ENCODE results near the gene FYTTD1. TPM values are rescaled to one million over a fixed set of nuclear protein-coding genes. Genes with fewer than 3 reads are reported as not detected.
"Not testable (repeated sequence)": the region's sequence is repeated elsewhere in the genome, so short reads cannot be mapped to it uniquely, and the experiment has no call there.

The FYTTD1 gene
- total RNA-seq, 1 donor from 2014 or later, result 89.1 TPM

DNA sequence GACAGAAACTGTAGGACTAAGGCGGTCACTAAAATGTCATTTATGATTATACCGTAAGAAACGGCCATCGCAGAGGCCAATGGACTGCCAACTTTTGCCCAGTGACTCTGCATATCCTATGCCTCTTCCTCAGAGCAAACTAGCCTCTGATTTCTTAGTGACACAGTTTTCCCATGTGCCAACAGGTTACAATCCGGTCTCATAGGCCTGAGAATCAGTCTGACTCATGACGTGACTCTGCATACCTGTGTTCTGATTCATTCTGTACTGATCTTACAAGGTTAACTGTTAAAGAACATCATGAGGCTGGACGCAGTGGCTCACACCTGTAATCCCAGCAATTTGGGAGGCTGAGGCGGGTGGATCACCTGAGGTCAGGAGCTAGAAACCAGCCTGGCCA lies 30.8 kb upstream of the FYTTD1 start:
- Histone ChIP-seq H3K9ac (ENCODE audit: low read length) (peak overlapping the region; percentile 52), H3K4me3 (ENCODE audit: insufficient read depth, low read depth, low read length) (no peak overlapping the region), H3K36me3 (ENCODE audit: insufficient read depth, low read length) (no peaks in the 10 kb centered on the region), H3K27me3 (ENCODE audit: insufficient read depth, low read length) (no peaks in the 10 kb centered on the region), H3K79me2 (ENCODE audit: insufficient read depth, low read length) (peaks cover 24% of the 10 kb centered on the region), H3K27ac (ENCODE audit: low read depth, low read length) (peak overlapping the region; percentile 91), H3K9me3 (ENCODE audit: insufficient read depth, low read depth, low read length) (peaks cover 2% of the 10 kb centered on the region), H4K20me1 (ENCODE audit: insufficient read depth, low read length) (no peaks in the 10 kb centered on the region), H3K4me1 (ENCODE audit: insufficient read depth, low read length) (peaks cover 8% of the 10 kb centered on the region), H3K4me2 (ENCODE audit: low read length) (peak overlapping the region; percentile 44), H2AFZ (ENCODE audit: low read depth, low read length) (no peak overlapping the region)
- Mint-ChIP-seq H3K9me3 (ENCODE audit: unreplicated experiment) (no peaks in the 10 kb centered on the region), H3K27ac (ENCODE audit: unreplicated experiment) (peak overlapping the region; percentile 95), H3K4me1 (ENCODE audit: low read depth, unreplicated experiment) (peaks cover 20% of the 10 kb centered on the region), H3K36me3 (ENCODE audit: low read depth, unreplicated experiment) (peaks cover 18% of the 10 kb centered on the region), H3K27me3 (ENCODE audit: low read depth, unreplicated experiment) (no peaks in the 10 kb centered on the region), H3K4me3 (ENCODE audit: unreplicated experiment) (peak overlapping the region; percentile 66)
- FAIRE-seq, result peak; percentile 65
- TF ChIP-seq EZH2 (IDR thresholded peaks at IDR 0.05; ENCODE audit: insufficient read depth, low read length), result no peak
- TF ChIP-seq, protein P1, sequence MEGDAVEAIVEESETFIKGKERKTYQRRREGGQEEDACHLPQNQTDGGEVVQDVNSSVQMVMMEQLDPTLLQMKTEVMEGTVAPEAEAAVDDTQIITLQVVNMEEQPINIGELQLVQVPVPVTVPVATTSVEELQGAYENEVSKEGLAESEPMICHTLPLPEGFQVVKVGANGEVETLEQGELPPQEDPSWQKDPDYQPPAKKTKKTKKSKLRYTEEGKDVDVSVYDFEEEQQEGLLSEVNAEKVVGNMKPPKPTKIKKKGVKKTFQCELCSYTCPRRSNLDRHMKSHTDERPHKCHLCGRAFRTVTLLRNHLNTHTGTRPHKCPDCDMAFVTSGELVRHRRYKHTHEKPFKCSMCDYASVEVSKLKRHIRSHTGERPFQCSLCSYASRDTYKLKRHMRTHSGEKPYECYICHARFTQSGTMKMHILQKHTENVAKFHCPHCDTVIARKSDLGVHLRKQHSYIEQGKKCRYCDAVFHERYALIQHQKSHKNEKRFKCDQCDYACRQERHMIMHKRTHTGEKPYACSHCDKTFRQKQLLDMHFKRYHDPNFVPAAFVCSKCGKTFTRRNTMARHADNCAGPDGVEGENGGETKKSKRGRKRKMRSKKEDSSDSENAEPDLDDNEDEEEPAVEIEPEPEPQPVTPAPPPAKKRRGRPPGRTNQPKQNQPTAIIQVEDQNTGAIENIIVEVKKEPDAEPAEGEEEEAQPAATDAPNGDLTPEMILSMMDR (IDR thresholded peaks at IDR 0.05; ENCODE audit: insufficient read depth, low read depth, low read length), result no peak
- DNase-seq (ENCODE audit: low read depth), result peak; percentile 93

DNA sequence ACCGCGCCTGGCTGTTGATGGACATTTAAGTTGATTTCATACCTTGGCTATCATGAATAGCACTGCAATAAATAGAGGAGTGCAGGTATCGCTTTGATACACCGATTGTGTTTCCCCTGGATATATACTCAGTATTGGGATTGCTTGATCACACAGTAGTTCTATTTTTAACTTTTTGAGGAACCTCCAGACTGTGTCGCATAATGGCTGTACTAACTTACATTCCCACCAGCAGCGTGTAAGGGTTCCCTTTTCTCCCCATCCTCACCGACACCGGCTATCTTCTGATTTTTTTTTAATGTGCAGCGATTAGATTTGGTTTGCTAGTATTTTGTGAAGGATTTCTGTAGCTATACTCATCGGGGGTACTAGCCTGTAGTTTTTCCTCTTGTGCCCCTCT lies 29.0 kb upstream of the FYTTD1 start:
- DNase-seq (ENCODE audit: low read depth) (no peak), FAIRE-seq (no peak)
- Histone ChIP-seq H3K27ac (ENCODE audit: low read depth, low read length) (no peak overlapping the region), H3K4me2 (ENCODE audit: low read length) (no peak overlapping the region), H3K9me3 (ENCODE audit: insufficient read depth, low read depth, low read length) (peaks cover 2% of the 10 kb centered on the region), H4K20me1 (ENCODE audit: insufficient read depth, low read length) (no peaks in the 10 kb centered on the region), H3K79me2 (ENCODE audit: insufficient read depth, low read length) (peaks cover 32% of the 10 kb centered on the region), H3K9ac (ENCODE audit: low read length) (no peak overlapping the region), H2AFZ (ENCODE audit: low read depth, low read length) (no peak overlapping the region), H3K27me3 (ENCODE audit: insufficient read depth, low read length) (no peaks in the 10 kb centered on the region), H3K4me3 (ENCODE audit: insufficient read depth, low read depth, low read length) (no peak overlapping the region), H3K4me1 (ENCODE audit: insufficient read depth, low read length) (peaks cover 8% of the 10 kb centered on the region), H3K36me3 (ENCODE audit: insufficient read depth, low read length) (no peaks in the 10 kb centered on the region)
- H3K36me3 Mint-ChIP-seq (ENCODE audit: low read depth, unreplicated experiment), result peaks cover 14% of the 10 kb centered on the region
- H3K27me3 Mint-ChIP-seq (ENCODE audit: low read depth, unreplicated experiment), result no peaks in the 10 kb centered on the region
- H3K9me3 Mint-ChIP-seq (ENCODE audit: unreplicated experiment), result no peaks in the 10 kb centered on the region
- no peak overlapping the region for H3K27ac Mint-ChIP-seq (ENCODE audit: unreplicated experiment)
- peaks cover 12% of the 10 kb centered on the region for H3K4me1 Mint-ChIP-seq (ENCODE audit: low read depth, unreplicated experiment)
- no peak overlapping the region for H3K4me3 Mint-ChIP-seq (ENCODE audit: unreplicated experiment)
- TF ChIP-seq, protein P1 (IDR thresholded peaks at IDR 0.05; ENCODE audit: insufficient read depth, low read depth, low read length), result no peak
- no peak for TF ChIP-seq EZH2 (IDR thresholded peaks at IDR 0.05; ENCODE audit: insufficient read depth, low read length)

DNA sequence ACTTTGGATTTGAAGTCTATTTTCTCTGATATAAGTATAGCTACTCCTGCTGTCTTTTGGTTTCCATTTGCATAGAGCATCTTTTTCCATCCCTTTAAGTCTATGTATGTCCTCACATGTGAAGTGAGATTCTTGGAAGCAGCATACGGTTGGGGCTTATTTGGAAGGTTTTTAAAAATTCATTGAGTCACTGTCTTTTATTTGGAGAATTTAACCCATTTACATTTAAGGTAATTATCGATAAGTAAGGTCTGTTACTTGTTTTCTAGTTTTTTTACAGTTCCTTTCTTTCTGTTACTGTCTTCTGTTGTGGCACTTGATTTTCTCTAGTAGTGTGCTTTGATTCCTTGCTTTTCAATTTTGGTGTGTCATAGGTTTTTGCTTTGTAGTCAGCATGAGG lies 26.9 kb upstream of the FYTTD1 start:
- no peaks in the 10 kb centered on the region for H3K9me3 Mint-ChIP-seq (ENCODE audit: unreplicated experiment)
- Histone ChIP-seq H3K36me3 (ENCODE audit: insufficient read depth, low read length) (no peaks in the 10 kb centered on the region), H3K27ac (ENCODE audit: low read depth, low read length) (no peak overlapping the region), H3K4me1 (ENCODE audit: insufficient read depth, low read length) (peaks cover 8% of the 10 kb centered on the region), H2AFZ (ENCODE audit: low read depth, low read length) (no peak overlapping the region), H3K9ac (ENCODE audit: low read length) (no peak overlapping the region), H3K4me3 (ENCODE audit: insufficient read depth, low read depth, low read length) (no peak overlapping the region), H3K27me3 (ENCODE audit: insufficient read depth, low read length) (no peaks in the 10 kb centered on the region), H4K20me1 (ENCODE audit: insufficient read depth, low read length) (no peaks in the 10 kb centered on the region), H3K9me3 (ENCODE audit: insufficient read depth, low read depth, low read length) (peaks cover 2% of the 10 kb centered on the region), H3K79me2 (ENCODE audit: insufficient read depth, low read length) (peaks cover 38% of the 10 kb centered on the region), H3K4me2 (ENCODE audit: low read length) (no peak overlapping the region)
- peaks cover 11% of the 10 kb centered on the region for H3K4me1 Mint-ChIP-seq (ENCODE audit: low read depth, unreplicated experiment)
- no peak for TF ChIP-seq EZH2 (IDR thresholded peaks at IDR 0.05; ENCODE audit: insufficient read depth, low read length)
- TF ChIP-seq, protein P1 (IDR thresholded peaks at IDR 0.05; ENCODE audit: insufficient read depth, low read depth, low read length), result no peak
- no peaks in the 10 kb centered on the region for H3K27me3 Mint-ChIP-seq (ENCODE audit: low read depth, unreplicated experiment)
- H3K27ac Mint-ChIP-seq (ENCODE audit: unreplicated experiment), result no peak overlapping the region
- FAIRE-seq (no peak), DNase-seq (ENCODE audit: low read depth) (no peak)
- no peak overlapping the region for H3K4me3 Mint-ChIP-seq (ENCODE audit: unreplicated experiment)
- H3K36me3 Mint-ChIP-seq (ENCODE audit: low read depth, unreplicated experiment), result peaks cover 8% of the 10 kb centered on the region

DNA sequence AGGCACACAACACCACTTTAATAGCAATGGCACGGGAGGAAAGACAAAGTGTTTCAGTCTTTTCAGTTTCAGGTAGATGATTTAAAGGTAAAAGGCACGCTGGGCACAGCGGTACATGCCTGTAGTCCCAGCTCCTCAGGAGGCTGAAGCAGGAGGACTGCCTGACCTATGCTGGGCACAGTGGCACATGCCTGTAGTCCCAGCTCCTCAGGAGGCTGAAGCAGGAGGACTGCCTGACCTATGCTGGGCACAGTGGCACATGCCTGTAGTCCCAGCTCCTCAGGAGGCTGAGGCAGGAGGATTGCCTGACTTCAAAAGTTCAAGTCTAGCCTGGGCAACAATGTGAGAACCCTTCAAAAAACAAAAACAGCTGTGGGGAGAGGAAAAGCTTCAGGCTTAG lies 21.8 kb upstream of the FYTTD1 start:
- H3K36me3 ChIP-seq (ENCODE audit: insufficient read depth, low read length); H4K20me1 ChIP-seq (ENCODE audit: insufficient read depth, low read length); H3K27ac Mint-ChIP-seq (ENCODE audit: unreplicated experiment); H3K27ac ChIP-seq (ENCODE audit: low read depth, low read length); H3K36me3 Mint-ChIP-seq (ENCODE audit: low read depth, unreplicated experiment); H3K4me1 Mint-ChIP-seq (ENCODE audit: low read depth, unreplicated experiment); H3K4me1 ChIP-seq (ENCODE audit: insufficient read depth, low read length); H3K27me3 Mint-ChIP-seq (ENCODE audit: low read depth, unreplicated experiment); H3K9ac ChIP-seq (ENCODE audit: low read length); H3K9me3 ChIP-seq (ENCODE audit: insufficient read depth, low read depth, low read length); H3K4me3 Mint-ChIP-seq (ENCODE audit: unreplicated experiment); H3K27me3 ChIP-seq (ENCODE audit: insufficient read depth, low read length); DNase-seq (ENCODE audit: low read depth); H2AFZ ChIP-seq (ENCODE audit: low read depth, low read length); H3K4me3 ChIP-seq (ENCODE audit: insufficient read depth, low read depth, low read length); H3K4me2 ChIP-seq (ENCODE audit: low read length); FAIRE-seq; H3K9me3 Mint-ChIP-seq (ENCODE audit: unreplicated experiment): not testable (repeated sequence)
- peaks cover 41% of the 10 kb centered on the region for H3K79me2 ChIP-seq (ENCODE audit: insufficient read depth, low read length)
